ENCODE measurements around the gene SCN4B. TPM values are rescaled to one million over a fixed set of nuclear protein-coding genes. Genes with fewer than 3 reads are reported as not detected.

The SCN4B gene
- total RNA-seq, 1 donor from 2014 or later: 12.9 TPM

DNA sequence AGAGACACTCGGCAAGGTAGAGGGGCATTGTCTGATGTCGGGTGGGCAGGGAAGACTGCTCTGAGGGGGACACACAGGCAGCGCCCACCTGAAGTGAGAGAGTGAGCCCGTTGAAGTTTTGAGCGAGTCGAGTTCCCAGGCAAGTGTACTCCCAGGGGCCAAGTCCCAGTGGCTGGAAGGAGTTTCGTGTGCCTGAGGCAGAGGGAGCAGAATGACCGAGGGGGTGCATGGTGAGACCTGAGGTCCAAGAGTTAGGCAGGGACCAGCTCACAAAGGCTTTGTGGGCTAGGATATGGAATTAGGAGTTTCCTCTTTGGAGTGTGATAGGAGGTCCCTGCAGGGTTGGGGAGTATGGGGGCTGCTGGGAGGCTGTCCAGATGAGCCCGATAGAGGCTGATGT is 17.6 kb upstream of the SCN4B start:
- H3K27ac ChIP-seq (replicated peaks): peak overlapping the region; percentile 45

DNA sequence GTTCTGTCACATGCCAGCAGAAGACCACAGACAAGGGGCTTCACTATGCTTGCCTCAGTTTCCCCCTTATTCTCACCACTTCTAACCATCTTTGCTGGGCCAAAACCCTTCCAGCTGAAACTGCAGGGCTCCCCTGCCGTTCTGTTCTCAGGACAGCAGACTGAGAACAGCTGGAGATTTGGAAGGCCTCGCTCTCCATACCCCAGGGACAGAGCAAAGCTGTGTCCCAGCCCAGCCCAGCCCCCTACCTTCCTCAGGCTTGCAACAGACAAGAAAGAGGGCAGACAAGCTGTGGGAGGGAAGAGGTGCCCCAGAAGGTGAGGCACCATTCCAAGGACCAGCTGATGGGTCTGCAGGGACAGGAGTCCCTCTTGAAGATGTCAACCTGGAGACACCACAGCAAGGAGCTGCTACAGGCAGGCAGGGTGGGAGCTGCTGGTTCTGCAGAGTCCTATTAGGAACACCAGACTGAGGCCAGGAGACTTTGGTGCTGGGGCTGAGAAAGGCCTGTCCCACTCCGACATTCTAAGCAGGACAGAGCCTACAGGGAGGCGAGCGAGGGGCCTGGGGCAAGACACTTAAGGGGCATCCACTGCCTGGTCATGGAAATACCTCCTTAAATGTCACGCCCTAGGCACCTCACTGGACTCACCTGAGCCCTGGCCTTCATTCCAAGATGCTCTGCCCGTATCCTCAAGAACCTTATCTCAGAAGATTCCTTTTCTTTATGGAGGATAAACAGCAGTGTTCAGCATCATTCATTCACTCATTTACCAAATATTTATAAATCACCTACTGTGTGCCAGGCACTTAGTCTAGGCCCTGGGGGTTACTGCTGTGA is 16.9 kb upstream of the SCN4B start:
- no peaks in the 10 kb centered on the region for H3K9me3 ChIP-seq (replicated peaks)
- no peak overlapping the region for H3K4me3 ChIP-seq
- peak overlapping the region; percentile 45 for H3K27ac ChIP-seq (replicated peaks)
- TF ChIP-seq, protein P1, sequence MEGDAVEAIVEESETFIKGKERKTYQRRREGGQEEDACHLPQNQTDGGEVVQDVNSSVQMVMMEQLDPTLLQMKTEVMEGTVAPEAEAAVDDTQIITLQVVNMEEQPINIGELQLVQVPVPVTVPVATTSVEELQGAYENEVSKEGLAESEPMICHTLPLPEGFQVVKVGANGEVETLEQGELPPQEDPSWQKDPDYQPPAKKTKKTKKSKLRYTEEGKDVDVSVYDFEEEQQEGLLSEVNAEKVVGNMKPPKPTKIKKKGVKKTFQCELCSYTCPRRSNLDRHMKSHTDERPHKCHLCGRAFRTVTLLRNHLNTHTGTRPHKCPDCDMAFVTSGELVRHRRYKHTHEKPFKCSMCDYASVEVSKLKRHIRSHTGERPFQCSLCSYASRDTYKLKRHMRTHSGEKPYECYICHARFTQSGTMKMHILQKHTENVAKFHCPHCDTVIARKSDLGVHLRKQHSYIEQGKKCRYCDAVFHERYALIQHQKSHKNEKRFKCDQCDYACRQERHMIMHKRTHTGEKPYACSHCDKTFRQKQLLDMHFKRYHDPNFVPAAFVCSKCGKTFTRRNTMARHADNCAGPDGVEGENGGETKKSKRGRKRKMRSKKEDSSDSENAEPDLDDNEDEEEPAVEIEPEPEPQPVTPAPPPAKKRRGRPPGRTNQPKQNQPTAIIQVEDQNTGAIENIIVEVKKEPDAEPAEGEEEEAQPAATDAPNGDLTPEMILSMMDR (IDR thresholded peaks at IDR 0.05; ENCODE audit: borderline replicate concordance): no peak
- peaks cover 10% of the 10 kb centered on the region for H3K36me3 ChIP-seq
- DNase-seq: no peak
- intact Hi-C loops (cut with micrococcal nuclease): no loop called here
- peaks cover 55% of the 10 kb centered on the region for H3K4me1 ChIP-seq
- H3K27me3 ChIP-seq (ENCODE audit: low read depth): peaks cover 4% of the 10 kb centered on the region

More for the DNA sequence above, 17.6 kb upstream of the SCN4B start:
- Histone ChIP-seq H3K9me3 (replicated peaks) (no peaks in the 10 kb centered on the region), H3K27me3 (ENCODE audit: low read depth) (peaks cover 4% of the 10 kb centered on the region), H3K4me3 (no peak overlapping the region), H3K4me1 (peaks cover 57% of the 10 kb centered on the region), H3K36me3 (peaks cover 10% of the 10 kb centered on the region)
- intact Hi-C loops (cut with micrococcal nuclease): no loop called here
- TF ChIP-seq, protein P1 (IDR thresholded peaks at IDR 0.05; ENCODE audit: borderline replicate concordance): no peak
- no peak for DNase-seq

GRCh38 chr11:118168751-118169150 is 16.1 kb upstream of the SCN4B start:
- Histone ChIP-seq H3K27ac (replicated peaks) (no peak overlapping the region), H3K9me3 (replicated peaks) (no peaks in the 10 kb centered on the region), H3K36me3 (peaks cover 10% of the 10 kb centered on the region), H3K27me3 (ENCODE audit: low read depth) (peaks cover 4% of the 10 kb centered on the region), H3K4me1 (peaks cover 50% of the 10 kb centered on the region), H3K4me3 (no peak overlapping the region)
- TF ChIP-seq, protein P1 (IDR thresholded peaks at IDR 0.05; ENCODE audit: borderline replicate concordance): no peak
- DNase-seq: no peak
- intact Hi-C loops (cut with micrococcal nuclease): no loop called here

DNA sequence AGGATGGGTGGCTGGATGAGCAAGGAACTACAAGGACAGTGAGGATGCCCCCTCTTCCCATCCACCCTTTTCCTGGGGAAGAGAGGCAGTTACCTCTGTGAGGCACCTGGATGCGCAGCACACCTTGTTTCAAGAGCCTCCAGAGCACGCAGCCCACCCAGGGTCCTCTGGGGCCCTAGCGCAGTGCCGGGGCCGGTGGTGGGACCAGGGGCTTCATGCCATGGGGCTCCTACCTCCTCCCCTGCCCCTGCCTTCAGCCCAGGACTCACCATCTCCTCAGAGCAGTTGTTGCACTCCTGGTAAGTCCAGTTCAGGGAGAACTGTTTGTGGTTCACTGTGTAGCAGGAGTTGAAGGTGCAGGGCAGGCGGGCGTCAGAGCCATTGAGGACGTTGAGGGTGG is 15.7 kb upstream of the SCN4B start:
- TF ChIP-seq, protein P1 (IDR thresholded peaks at IDR 0.05; ENCODE audit: borderline replicate concordance): no peak
- Histone ChIP-seq H3K4me1 (peaks cover 47% of the 10 kb centered on the region), H3K4me3 (no peak overlapping the region), H3K36me3 (peaks cover 10% of the 10 kb centered on the region), H3K9me3 (replicated peaks) (no peaks in the 10 kb centered on the region), H3K27ac (replicated peaks) (no peak overlapping the region), H3K27me3 (ENCODE audit: low read depth) (peaks cover 4% of the 10 kb centered on the region)
- DNase-seq: no peak
- intact Hi-C loops (cut with micrococcal nuclease): no loop called here

DNA sequence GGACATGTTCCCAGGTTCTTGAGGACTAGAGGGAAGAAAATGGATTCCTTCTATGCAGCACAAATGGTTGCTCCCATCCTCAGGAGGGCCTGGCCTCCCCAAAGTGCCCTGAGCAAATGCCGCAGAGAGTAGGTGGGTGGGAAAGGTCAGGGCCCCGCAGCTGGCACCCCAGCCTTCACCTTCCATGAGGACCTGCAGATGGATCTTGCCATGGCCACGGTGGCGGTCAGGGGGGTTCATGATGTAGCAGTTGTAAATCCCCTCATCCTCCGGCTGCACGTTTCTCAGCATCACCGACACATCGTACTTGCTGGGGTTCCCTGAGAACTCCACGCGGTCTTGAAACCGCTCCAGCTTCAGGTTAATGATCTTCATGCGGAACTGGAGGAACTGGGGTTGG is 15.3 kb upstream of the SCN4B start:
- H3K9me3 ChIP-seq (replicated peaks): no peaks in the 10 kb centered on the region
- peaks cover 44% of the 10 kb centered on the region for H3K4me1 ChIP-seq
- TF ChIP-seq, protein P1 (IDR thresholded peaks at IDR 0.05; ENCODE audit: borderline replicate concordance): no peak
- H3K4me3 ChIP-seq: no peak overlapping the region
- DNase-seq: no peak
- no peak overlapping the region for H3K27ac ChIP-seq (replicated peaks)
- peaks cover 10% of the 10 kb centered on the region for H3K36me3 ChIP-seq
- peaks cover 4% of the 10 kb centered on the region for H3K27me3 ChIP-seq (ENCODE audit: low read depth)
- intact Hi-C loops (cut with micrococcal nuclease): no loop called here
